GM20000 (cell line): Measurements from ENCODE around the gene ZNF408.

Source experiments
- DNase-seq: peaks from one replicate; pipeline ENCODE4 v3.0.0; 2012; ENCODE audit warnings: low spot score
- CTCF ChIP-seq: IDR thresholded peaks from 2 replicates; pipeline ENCODE4 v1.5.1; 2012; ENCODE audit warnings: mild to moderate bottlenecking, control low read depth; ENCODE audit errors: extremely low read depth, missing control alignments

Gene ZNF408

GRCh38 chr11:46700241-46701077 lies at the start of gene ZNF408, which contains the start of gene ARHGAP1:
Gene ZNF408 (plus strand): TSS chr11:46701031. CDS start chr11:46701048, 17 bp downstream.
Gene ARHGAP1 (minus strand): TSS chr11:46700619. CDS start chr11:46696107, 4,512 bp downstream.
- TF ChIP-seq CTCF: no peak
- DNase-seq: peak; percentile 95

GRCh38 chr11:46655631-46656030 lies 45.2 kb upstream of the ZNF408 start:
- no peak for DNase-seq
- no peak for TF ChIP-seq CTCF

GRCh38 chr11:46657186-46657585 lies 43.6 kb upstream of the ZNF408 start:
- no peak for DNase-seq
- no peak for TF ChIP-seq CTCF

GRCh38 chr11:46658259-46658658 lies 42.6 kb upstream of the ZNF408 start:
- TF ChIP-seq CTCF: no peak

DNA sequence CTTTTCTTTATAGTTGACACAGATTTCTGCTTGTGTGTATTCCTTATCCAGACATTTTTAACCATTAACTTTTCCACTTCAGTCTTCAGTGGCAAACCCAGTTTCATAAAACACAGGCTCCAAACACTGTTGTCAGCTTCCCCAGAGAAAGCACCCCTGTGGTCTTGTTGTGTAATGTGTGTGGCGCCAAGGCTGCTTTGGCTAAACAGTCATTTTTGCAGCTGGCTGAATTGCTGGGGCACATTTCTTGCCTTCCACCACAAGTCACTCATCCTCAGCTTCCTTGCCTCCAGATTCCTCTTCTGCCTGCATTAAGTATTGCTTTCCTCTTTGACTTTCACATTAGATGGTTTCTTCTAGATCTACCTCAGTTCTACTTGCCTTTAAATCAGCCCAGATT lies 40.9 kb upstream of the ZNF408 start:
- no peak for DNase-seq

More at GRCh38 chr11:46658259-46658658, 42.6 kb upstream of the ZNF408 start:
- DNase-seq: no peak

DNA sequence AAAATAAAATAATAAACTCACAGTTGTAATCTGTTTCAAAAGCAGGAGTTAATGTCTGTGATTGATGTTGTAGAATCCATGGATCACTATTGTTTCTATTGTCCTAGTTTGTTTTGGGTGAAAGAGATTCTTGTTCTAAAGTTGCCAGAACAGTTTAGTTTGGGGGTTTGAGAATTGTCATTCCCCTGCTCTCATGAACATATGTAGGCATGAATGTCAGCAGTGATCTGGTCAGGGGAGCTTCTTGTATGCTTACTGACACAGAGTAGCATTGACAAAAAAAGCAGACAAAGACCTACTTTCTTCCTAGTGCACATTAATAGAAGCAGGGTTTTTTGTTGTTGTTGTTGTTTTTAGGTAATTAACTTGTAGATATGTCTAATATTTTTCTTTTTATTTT lies 39.0 kb upstream of the ZNF408 start:
- TF ChIP-seq CTCF: no peak

More for the DNA sequence above, 40.9 kb upstream of the ZNF408 start:
- no peak for TF ChIP-seq CTCF

DNA sequence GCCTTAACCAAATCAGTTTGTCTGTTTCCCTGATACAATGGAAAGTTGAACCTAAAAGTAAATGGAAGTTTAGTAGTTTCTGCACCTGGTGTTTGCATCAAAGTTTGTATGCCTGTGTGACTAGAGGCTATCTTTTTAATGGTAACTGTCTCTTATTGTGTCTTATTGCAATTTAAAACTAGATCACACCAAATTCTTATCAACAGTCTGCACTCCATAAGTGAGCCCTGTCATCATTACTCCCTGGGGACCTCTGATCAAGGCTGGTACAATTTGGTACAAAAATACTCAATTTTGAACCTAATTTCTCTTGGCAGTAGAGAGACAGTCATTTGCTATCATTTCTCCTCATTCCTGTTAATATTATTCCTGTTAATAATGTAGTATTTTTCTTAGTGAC lies 38.5 kb upstream of the ZNF408 start:
- no peak for DNase-seq
- no peak for TF ChIP-seq CTCF

More for the DNA sequence above, 39.0 kb upstream of the ZNF408 start:
- DNase-seq: no peak
